T47D (cell line): ENCODE data around the gene CSNK1E.

Experiments
- DNase-seq, 2 experiments: peaks; one replicate each; pipeline versions ENCODE4 v3.0.0 to v3.0.0-alpha.2; 2011 to 2012; ENCODE audit warnings: low read depth in 1 of 2, low spot score in 1 of 2
- JUND ChIP-seq: IDR thresholded peaks from 2 replicates; pipeline ENCODE4 v1.6.1; 2012; ENCODE audit warnings: low read depth
- in situ Hi-C: cut with HindIII; loops from 2 replicates; pipeline ENCODE4 v1.10.0; 2016; ENCODE audit warnings: low sequenced_read_pairs, low pct_unique_long_range_greater_than_20kb

Gene CSNK1E

GRCh38 chr22:38272373-38273134 is 44.7 kb downstream of the CSNK1E start, which contains the start of gene TMEM184B:
Gene TMEM184B, minus strand, starts transcription at chr22:38273010. Its CDS starts 25,049 bp downstream, at chr22:38247961.
- in situ Hi-C loops = no loop called here
- peak; percentile 60 to 75 for DNase-seq
- no peak for TF ChIP-seq JUND

- TF ChIP-seq JUND = no peak
- in situ Hi-C loops = no loop called here
- DNase-seq = peak in 1 of 2 experiments; percentile 58
Observed at GRCh38 chr22:38271927-38272372, 45.3 kb downstream of the CSNK1E start.

DNA sequence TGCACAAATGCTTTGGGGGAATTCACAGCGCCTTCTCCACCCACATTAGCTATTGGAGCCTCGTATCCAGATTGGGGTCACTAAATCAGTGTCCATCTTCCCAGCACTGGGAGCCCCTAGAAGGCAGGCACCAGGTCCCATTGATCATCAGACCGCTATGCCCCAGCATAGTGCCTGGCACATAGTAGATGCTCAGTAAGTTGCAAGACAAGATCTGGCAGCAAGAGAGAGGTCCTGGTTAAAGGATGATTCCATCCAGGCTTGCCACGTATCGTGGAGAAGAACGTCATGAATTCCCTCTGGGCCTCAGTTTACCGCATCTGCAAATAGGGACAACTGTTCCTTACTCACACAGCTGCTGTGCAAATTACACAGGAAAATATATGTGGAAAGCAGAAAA is 46.1 kb downstream of the CSNK1E start:
- TF ChIP-seq JUND = no peak
- in situ Hi-C loops = no loop called here
- no peak for DNase-seq

DNA sequence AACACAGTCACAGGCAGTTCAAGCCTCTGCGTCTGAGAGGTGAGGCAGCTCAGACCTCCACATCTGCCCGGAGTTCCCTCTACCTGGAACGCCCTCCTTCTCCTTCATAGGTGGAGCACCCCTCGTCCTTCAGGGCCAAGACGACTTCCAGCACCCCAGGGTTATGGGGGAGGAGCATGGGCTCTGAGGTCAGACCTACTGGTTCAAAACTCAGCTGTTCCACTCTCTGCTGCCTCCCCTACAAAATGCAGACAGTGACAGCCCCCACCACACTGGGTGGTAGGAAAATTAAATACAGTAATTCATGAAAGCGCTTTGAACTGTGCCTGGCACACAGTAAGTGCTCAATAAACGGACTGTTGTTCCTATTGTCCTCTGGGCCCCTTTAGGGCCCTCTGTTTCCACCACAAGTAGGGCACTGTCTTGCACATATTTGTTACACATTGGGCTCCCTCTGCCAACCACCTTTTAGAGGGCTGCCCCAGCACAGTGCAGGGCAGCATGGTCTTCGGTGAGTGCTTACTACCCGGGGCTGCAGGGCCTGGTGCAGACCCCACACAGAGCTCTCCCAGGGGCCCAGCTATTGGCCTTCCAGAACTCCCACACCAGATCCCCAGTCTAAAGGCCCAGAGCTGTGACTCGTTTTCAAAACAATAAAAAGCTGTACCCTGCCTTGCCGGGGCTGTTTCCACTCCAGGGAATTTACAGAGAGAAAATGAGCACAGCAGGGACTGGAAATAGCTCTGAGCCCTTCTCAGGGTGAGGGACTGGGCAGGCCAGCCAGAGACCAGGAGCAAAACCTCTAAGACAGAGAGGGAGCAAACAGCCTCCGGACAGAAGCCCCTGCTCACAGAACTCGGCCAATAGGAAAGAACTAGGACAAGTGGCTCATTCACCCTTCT is 46.9 kb downstream of the CSNK1E start:
- TF ChIP-seq JUND = no peak
- DNase-seq = no peak
- in situ Hi-C loops = no loop called here

GRCh38 chr22:38269466-38269865 is 47.8 kb downstream of the CSNK1E start:
- DNase-seq = no peak
- in situ Hi-C loops = no loop called here
- TF ChIP-seq JUND = no peak

DNA sequence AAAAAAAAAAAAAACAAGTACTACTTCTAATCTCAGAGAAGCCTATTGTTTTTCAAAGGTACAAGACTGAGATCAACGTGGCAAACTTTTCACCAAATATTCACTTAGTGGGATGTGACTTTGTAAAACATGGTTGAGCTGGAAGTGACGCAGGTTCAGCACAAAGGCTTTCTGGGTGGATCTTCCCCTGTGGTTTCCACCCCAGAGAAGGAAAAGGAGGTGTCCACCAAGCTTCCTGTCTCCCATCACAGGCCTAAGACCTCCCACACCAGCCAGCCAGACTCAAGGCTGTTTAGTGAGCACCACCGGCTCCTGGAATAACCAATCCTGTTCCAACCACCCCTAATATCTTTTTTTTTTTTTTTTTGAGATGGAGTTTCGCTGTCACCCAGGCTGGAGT is 50.1 kb downstream of the CSNK1E start:
- no peak for TF ChIP-seq JUND
- in situ Hi-C loops = no loop called here
- DNase-seq = no peak

- no peak for TF ChIP-seq JUND
- no peak for DNase-seq
- in situ Hi-C loops = no loop called here
Observed at GRCh38 chr22:38266120-38266519, 51.1 kb downstream of the CSNK1E start.

- in situ Hi-C loops = no loop called here
- no peak for TF ChIP-seq JUND
- no peak for DNase-seq
Observed at GRCh38 chr22:38264322-38264843, 52.9 kb downstream of the CSNK1E start.

DNA sequence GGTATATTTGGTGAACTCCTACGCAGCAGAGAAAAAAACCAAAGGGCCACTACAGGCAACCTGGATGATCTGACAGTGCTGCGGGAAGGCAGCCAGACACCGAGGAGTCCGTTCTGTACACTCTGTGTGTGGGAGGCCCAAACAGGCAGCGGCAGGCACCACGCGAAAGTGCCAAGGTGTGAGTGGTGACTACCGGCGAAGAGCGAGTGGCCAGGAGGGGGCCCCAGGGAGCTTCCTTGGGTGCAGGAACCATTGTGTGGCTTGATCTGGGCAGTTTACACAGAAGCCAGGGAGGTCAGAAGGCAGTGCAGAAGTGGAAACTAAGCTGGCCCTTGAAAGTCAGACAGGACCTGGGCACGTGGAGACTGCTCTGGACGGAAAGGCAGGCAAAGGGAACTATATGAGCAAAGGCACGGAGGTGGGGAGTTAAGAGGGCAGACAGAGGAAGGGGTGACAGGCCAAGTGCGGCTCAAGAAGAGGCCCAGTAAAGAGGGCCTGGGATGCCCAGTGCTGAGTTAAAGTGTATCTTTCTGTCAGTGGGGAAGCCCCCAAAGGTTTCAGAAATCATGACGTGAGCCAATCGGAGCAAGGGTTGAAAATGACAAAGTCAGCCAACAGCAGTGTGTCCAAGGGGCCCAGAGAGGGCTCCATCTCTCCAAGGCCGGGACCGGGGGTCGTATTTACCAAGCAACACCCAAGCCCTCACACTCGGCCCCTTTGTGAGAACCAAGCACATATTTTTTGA is 55.0 kb downstream of the CSNK1E start:
- DNase-seq = peak in 1 of 2 experiments; percentile 54
- TF ChIP-seq JUND = no peak
- in situ Hi-C loops = no loop called here

GRCh38 chr22:38260761-38261681 is 56.2 kb downstream of the CSNK1E start:
- DNase-seq = no peak

DNA sequence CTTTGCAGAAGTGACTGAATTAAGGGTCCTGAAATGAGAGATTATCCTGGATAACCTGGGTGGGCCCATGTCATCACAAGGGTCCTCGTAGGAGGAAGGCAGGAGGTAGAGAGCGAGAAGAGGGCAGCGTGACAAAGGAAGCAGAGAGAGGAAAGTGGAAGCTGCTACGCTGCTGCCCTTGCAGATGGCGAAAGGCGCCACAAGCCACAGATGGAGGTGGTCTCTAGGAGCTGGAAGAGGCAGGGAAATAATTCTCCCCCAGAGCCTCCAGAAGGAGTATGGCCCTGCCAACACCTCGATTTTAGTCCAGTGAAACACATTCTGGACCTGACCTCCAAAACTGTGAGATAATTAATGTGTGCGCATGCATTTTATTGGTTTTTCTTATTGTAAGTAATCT is 57.9 kb downstream of the CSNK1E start:
- in situ Hi-C loops = no loop called here
- TF ChIP-seq JUND = no peak
- no peak for DNase-seq

More at GRCh38 chr22:38260761-38261681, 56.2 kb downstream of the CSNK1E start:
- no peak for TF ChIP-seq JUND
- in situ Hi-C loops = no loop called here
